Fibroblast of the aortic adventitia (primary cell): ENCODE measurements around the gene TYW1. TPM values are rescaled to one million over a fixed set of nuclear protein-coding genes. Genes with fewer than 3 reads are reported as not detected.
"Not testable (repeated sequence)": the region's sequence is repeated elsewhere in the genome, so short reads cannot be mapped to it uniquely, and the experiment has no call there.

Experiments
- DNase-seq: peaks from one replicate; pipeline ENCODE4 v3.0.0-alpha.2; 2010; ENCODE audit warnings: low read depth
- H3K4me3 ChIP-seq: 2 replicates; pipeline ENCODE4 v1.5.1; 2011; ENCODE audit warnings: low read depth, mild to moderate bottlenecking, control low read depth, low read length, moderate library complexity
- CTCF ChIP-seq: IDR thresholded peaks from 2 replicates; pipeline ENCODE4 v1.5.1; 2011; ENCODE audit warnings: mild to moderate bottlenecking, low read length, control low read depth, inconsistent platforms; ENCODE audit not compliant: insufficient read depth
- total RNA-seq: library from RNA; depleted of rRNA; stranded (reverse); fragments of >200 nt; gene quantifications from 2 replicates; pipeline ENCODE4 v1.2.3, GENCODE V29; 2012; ENCODE audit warnings: low replicate concordance

TYW1 gene
- total RNA-seq, 1 donor, result 15.0 TPM

- H3K4me3 ChIP-seq, result no peak overlapping the region
- TF ChIP-seq CTCF, result no peak
- DNase-seq, result peak; percentile 61
Observed at GRCh38 chr7:67022511-67022910, 25.9 kb downstream of the TYW1 start.

DNA sequence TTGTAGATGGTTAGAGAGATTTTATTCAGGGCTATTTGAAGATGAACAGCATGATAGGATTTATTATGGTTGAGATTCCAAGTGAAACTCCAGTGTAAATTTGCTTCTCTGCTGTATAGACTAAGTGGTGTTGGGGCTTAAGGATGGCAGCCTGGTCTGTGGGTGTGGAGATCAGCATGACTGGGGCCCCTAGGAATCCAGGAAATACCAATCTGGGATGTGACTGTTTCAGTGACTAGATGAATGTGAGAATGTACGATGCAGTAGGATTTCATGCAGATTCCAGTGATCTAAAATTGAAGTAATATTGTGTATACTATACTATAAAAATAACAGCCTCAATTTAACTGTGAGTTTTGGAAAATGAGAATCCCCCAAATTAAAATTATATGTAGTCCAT, 28.8 kb downstream of the TYW1 start:
- not testable (repeated sequence) for H3K4me3 ChIP-seq
- peak; percentile 64 for DNase-seq

GRCh38 chr7:67031685-67032084, 35.1 kb downstream of the TYW1 start:
- not testable (repeated sequence) for DNase-seq, H3K4me3 ChIP-seq

DNA sequence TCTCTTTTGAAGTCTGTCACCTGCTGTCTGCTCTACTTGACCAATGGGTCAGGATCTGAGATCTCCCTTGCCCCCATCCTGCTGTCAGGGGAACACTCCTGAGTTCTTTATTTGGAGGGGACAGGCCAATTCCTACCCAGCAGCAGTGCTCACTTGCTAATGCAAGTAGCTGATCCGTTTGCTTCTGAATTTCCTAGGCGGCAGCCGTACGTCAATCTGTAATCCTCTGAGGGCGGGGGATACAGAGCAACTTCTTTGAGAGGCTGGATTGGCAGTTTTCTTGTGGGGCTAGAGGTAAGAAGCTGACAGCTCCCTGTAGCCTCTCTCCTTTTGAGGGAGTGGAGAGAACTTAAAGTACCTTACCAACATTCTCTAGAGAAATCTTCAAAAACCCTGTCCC, 36.6 kb downstream of the TYW1 start:
- H3K4me3 ChIP-seq, result no peak overlapping the region
- TF ChIP-seq CTCF, result no peak
- DNase-seq, result no peak

DNA sequence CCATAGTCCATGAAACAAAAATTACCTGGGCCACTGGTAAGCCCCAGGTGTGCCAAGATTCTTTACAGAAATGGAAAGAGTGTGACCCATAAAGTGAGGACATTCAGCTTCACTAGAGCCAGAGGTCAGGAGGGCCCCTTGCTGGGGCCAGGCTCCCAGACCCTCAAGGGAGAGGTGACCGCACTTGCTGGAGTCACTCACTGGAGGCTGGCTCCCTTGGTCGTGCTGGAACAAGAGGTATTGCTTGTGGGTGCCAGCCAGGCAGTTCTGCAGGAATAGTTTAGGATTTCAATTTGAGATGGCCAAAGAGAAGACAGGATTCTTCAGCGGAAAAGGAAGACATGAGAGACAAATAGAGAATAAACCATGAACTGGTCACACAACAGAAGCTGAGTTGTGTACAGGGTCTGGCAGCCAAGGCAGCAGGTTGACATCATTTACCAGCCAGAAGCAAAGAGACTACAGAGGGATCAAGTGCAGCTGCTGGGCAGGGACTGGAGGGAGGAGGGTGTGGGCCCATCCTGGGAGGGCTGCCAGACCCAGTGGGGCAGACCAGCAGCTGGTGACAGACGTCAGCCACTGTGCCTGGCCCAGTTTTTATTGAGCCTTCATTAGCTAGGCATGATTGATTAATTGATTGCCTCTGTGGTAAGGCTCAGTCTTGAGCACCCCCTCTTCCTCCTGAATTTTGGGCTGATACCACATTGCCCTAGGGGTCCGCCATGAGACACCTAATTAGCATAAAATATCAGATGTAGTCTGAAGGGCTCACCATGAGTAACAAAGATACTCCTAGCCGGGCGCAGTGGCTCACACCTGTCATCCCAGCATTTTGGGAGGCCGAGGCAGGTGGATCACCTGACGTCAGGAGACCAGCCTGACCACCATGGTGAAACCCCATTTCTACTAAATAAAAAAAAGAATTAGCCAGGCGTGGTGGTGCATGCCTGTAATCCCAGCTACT, 40.1 kb downstream of the TYW1 start:
- DNase-seq, H3K4me3 ChIP-seq: not testable (repeated sequence)

- not testable (repeated sequence) for DNase-seq, H3K4me3 ChIP-seq
- peak; percentile 18 for TF ChIP-seq CTCF
Observed at GRCh38 chr7:67040832-67041231, 44.2 kb downstream of the TYW1 start.

DNA sequence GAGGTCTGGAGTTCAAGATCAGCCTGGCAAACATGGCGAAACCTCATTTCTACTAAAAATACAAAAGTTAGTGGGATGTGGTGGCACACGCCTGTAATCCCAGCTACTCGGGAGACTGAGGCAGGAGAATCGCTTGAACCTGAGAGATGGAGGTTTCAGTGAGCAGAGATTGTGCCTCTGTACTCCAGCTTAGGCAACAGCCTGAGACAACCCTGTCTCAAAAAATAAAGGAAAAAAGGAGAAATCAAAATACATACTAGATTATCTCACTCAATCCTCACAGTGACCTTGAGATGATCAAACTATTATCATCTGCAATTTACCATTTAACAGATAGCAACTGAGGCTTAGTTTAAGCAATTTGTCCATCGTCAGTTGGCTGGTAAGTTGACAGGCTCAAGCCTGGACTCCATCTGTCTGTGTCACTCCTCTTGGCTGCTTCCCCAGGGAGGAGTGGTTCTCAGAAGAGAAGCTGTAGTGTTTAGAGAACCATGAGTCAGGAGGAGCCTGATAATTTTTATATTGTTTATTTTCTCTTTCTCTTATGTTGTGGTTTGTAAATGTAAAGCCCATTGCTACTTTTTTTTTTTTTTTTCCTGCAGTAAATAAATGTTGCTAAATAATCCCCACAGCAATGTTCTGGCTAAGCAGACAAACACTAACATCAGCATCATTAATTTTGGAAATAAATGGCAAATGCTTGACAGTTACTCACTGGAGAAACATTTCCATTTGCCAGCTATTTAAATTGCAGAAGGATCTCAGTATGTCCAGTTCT, 46.3 kb downstream of the TYW1 start:
- DNase-seq, result peak; percentile 78
- H3K4me3 ChIP-seq, result not testable (repeated sequence)

- not testable (repeated sequence) for DNase-seq, H3K4me3 ChIP-seq
Observed at GRCh38 chr7:67043559-67043930, 46.9 kb downstream of the TYW1 start.

DNA sequence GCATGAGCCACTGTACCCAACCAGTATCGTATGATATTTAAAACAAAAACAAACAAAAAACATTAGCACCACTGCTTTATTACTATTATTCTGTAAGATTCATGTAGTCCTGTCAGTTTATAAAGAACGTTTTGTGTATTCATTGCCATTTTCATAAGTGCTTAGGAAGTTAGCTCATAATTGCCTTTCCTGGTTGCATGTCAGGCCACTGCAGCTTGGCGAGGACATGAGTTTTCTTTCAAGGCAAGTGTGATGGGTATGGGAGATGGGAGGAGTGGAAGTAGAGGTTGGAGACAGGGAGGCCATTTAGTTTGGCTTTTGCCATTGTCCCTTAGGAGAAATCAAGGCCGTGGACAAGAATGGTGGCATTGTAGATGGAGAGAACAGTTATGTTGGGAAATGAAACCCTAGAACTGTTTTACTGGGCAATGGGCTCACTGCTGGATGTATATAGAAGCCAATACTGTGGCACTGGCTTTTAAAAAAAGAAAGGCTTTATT, 48.9 kb downstream of the TYW1 start:
- no peak for TF ChIP-seq CTCF
- H3K4me3 ChIP-seq, result no peak overlapping the region
- DNase-seq, result no peak

GRCh38 chr7:67046819-67047218, 50.2 kb downstream of the TYW1 start:
- DNase-seq, H3K4me3 ChIP-seq: not testable (repeated sequence)

GRCh38 chr7:67049908-67050307, 53.3 kb downstream of the TYW1 start:
- H3K4me3 ChIP-seq, DNase-seq: not testable (repeated sequence)

DNA sequence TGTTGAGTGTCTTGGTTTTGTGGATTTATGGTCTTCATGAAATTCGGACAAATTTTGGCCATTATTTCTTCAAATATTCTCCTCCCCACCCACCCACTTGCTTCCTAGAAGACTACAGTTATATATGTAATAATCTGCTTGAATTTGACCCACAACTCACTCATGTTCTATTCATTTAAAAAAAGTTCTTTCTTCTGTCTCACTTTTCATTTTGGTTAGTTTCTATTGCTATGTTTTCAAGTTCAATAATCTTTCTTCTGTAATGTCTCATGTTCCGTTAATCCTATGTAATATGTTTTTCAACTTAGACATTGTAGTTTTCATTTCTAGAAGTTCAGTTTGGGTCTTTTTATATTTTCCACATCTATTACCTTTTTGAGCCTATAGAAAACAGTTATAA, 55.5 kb downstream of the TYW1 start:
- DNase-seq, H3K4me3 ChIP-seq: not testable (repeated sequence)
